Activated CD4-positive, alpha-beta T cell treated with anti-CD3 and anti-CD28 coated beads for 4 hours (primary cell): ENCODE measurements around the gene STARD5.
A peak's percentile ranks its signal among the peaks of the same experiment; 100 is the strongest.
"Not testable (repeated sequence)": the region's sequence is repeated elsewhere in the genome, so short reads cannot be mapped to it uniquely, and the experiment has no call there.

Experiments used
- DNase-seq, 2 donors: peaks; one replicate each; pipeline ENCODE4 v3.0.0-alpha.2; 2020

The STARD5 gene

DNA sequence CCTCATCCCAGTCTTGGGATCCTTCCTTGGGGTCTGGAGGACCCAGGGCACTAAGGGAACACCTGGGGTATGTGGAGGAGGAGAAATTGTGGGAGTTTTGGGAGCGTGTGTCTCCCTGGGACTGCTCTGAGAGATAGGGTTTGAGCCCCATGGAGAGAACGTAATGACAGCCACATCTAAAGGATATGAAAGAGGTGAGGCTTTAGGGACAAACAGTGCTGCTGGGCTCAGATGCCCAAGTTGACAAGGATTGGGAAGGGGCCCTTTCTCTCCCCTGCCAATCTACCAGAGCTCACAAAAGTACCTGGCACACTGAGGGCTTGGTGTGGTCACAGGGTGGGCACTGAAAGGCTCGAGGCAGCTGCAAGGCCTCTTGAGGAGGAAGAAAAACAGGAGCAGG is 13.3 kb upstream of the STARD5 start:
- DNase-seq = no peak

DNA sequence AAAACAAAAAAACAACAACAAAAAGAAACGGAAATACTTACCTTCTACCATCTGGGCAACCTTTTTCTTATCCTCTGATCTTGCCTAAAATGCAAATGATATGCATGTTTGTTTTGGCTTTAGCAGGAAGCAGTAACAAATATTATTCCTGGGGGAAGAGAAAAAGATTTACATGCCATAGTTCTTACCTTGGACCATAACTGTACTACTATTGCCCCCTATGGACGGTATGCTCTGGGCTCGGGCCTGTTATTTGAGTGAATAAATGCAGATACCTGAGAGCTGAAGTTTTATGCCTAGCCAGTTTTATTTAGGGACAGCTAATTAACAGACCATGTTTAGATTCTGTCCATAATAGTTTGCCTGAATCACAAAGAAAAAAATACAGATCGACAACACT is 12.6 kb upstream of the STARD5 start:
- peak; percentile 26 to 47 for DNase-seq

DNA sequence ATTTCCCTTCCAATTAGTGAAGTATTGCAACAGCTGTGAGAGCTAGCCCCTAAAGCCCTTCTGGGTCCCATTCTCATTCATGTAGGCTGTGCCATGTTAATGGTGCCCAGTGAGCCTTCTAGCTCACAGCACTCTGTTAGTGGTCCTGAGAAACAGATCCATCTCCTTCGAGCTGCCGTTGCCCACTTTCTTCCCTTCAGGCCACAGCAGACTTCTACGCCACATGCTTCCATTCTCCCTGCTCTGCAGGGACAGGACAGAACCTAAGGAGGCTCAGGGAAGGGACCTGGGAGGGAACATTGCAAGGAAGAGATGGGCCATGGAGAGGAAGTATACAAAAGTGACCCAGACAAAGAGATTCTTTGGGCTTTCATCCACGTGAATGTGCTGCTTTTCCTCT is 11.7 kb upstream of the STARD5 start:
- no peak for DNase-seq

DNA sequence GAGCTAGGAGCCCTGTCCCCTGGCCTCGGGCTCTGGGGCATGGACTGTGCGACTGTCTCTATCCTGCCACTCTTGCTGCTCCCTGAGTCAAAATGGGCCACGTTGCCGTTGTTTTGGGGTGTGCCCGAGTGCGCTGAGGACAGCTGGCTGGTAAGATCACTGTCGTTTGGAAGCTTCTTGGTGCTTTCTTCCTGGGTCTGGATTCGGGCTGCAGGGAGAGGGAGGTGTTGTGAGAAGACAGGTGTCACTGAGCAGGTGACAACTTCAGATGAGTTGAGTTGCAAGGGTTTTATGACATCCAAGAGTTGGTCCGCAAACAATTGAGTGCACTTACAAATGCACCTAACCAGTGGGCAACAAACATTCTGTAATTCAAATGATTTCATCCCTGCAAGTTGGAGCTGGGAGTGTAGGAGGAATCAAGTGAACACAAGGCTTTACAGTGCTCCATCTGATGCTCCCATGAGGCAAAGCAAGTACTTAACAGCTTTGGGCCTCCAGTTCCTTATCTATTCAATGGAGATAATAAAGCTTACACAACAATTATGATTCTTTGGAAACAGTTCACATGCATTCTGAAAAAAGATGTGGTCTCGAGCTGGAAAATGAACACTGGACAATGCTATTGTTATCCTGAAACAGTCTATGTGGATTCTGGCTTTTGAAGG is 11.0 kb upstream of the STARD5 start:
- DNase-seq = no peak

DNA sequence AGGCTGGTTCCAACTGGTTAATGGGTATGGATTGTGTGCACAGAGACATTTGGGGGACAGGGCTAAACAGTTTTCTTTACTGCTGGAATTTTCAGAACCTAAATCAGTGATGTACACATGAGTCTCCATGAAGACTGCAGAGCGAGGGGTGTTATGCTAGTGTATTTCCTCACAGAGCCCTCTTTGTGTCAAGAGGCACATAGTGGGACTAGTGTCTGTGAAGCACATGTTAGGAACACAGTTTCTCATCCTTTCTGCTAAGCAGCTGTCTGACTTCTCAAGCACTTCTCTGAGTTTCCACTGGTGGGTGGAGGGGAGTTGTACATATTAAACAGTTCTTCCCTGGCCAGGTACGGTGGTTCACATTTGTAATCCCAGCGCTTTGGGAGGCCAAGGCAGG is 9.4 kb upstream of the STARD5 start:
- DNase-seq = no peak

DNA sequence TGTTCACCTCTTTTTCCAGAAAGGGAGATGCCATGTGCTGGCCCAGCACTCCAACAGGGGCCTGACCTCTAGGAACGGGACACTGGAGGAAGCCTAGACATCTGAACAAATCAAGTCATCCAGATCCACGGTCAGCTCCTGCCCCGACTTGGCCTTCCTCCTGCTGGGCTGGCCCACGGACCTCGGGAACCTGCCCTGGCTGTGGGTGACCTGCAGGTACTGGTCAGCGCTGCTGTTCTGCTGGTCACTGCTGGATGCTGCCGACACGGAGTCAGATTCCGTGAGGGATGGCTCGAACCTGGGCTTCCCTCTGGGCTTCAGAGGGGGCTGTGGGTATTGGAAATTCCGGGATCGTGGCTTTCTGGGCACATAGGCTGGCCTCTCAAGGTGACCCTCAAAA is 8.4 kb upstream of the STARD5 start:
- DNase-seq = no peak

DNA sequence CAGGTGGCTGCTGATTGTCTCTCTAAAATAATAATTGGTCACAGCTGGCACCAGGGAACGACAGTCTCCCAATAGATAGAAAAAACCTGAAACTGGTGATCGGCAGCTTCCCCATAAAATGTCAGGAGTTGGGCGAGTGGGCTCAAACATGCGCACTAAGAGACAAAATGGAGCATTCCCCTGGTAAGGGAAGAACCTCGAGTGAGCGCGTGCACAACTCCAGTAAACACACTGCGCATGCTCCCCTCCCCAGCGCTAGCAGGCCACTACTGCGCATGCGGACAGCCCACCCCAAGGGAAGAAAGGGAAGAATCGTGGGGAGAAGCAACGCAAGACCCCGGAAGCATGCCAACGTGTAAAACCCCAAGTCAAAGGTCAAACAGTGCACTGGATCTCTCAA is 7.7 kb upstream of the STARD5 start:
- no peak for DNase-seq

DNA sequence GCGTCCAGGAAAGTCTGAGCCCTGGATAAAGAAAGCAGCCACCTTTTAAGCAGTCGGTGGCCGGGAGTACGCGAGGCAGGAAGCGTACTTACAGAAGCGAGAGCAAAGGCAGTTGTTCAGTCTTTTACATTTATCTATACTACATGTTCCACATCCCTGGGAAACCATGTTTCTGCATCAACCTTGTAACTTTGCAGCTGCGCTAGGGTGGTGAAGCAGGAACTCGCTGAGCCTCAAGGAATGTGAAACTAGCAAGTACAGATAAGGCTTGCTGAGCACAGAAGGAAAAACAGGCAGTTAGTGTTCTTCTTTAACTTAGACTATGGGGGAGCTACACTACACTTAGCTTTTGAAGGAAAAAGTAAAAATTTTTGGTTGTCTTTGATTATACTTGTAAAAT is 7.2 kb upstream of the STARD5 start:
- not testable (repeated sequence) for DNase-seq

DNA sequence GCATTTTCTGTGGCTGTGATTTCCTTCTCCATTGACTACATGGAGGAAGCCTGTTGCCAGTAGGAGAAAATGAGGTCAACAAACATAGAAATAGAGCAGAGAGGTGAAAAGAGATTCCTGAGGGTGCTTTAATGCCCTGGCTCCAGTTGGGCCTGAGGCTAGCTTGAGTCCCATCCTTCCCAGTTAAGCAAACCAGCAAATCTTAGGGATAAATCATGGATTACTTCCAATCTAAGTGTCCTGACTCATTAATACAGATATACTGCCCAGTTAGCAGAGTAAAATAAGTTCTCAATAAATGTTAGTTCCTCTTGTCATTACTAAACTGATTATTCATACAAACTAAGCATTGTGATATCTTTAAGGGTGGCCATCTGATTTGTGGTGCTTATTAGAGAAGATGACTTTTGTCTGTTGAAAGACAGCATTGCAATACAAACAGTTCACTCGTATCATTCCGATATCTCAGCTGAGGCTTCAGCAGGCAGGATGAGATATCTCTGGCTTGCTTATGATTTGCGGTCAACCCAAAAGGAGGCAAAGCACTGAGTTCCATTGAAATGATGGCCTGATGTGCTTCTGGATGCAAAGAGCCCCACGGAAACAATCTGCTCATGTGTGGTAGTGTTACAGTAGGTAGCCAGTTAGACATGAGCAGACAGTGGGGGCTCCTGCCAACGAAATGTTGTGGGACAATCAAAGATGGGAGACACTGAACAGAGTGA is 6.6 kb upstream of the STARD5 start:
- no peak for DNase-seq

DNA sequence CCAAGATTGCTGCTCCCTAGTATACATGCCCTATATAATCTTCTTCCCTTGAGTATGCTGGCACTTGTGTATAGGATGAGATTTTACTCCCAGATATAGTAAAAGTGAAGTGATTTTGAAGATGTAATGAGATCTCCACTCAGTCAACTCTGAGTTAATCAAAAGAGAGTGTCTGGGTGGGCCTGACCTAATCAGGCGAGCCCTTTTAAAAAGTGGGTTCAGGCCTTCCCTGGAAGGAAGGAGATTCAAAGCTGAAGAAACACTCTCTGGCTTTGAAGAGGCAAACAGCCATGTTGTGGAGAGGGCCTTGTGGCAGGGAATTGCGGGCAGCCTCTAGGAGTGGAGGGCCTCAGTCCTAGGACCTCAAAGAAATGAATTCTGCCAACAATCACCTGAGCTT is 5.5 kb upstream of the STARD5 start:
- DNase-seq = no peak

DNA sequence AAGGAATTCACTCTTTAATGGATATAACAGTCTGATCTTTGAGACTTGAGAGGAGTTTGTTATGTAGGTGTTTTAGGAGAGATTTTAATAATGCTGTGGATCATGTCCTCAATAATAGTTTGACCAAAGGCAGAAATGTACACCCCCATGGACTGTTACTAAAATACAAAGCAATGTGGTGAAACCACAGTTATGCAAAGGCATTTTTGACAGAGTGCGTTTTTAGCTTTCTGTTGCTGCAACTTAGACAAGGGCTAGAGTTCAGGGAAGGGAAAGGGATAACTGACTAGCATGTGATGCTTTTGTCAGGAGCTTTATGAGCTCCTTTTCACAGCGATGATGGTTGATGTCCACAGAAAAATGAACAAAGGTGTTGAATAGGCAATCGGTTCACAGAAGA is 3.6 kb upstream of the STARD5 start:
- DNase-seq = no peak

DNA sequence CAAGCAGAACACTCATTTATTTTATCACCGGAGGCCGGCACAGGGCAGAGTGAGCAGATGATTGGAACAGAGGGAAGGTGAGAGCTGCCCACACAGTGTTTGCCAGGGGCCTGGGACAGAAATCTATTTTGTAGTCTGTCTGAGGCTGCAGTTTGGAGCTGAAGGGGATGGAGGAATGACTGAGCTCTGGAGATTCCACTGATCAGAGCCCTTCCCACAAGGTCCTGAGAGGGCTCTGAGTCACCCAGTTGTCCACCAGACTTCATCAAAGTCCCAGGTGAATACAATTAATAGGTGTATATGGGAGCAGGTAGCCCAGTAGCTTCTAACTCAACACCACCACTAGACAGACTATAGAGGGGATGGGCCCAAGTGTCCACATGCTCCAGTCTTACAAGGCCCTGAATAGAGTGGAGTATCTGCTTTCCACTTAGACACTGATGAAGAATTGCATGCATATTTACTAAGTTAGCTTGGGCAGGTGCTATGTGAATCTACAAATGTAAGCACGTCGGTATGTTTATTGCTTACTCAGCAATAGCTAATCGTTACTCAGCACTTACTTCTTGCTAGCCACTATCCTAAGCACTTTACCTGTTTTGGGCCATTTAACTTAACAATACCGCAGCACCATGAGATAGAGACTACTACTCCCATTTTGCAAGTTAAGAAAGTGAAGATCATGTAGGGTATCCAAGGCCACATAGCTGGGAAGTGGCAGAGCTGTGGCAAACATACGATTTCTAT is 2.7 kb upstream of the STARD5 start:
- DNase-seq = no peak

DNA sequence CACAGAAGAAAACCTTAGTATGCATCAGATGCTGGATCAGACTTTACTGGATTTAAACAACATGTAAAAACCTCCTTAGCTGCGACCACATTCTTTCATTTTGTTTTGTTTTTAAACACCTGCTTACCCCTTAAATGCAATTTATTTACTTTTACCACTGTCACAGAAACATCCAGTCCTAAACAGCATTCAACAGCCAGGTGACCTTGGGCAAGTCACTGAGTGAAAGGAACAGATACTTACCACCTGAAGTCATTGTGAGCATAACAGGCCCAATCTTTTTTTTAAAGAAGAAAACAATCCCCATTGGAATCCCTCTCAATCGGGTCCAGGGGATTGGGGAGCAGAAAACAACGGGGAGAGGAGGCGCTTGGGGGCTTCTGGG is 390 bp downstream of the STARD5 start:
- no peak for DNase-seq

DNA sequence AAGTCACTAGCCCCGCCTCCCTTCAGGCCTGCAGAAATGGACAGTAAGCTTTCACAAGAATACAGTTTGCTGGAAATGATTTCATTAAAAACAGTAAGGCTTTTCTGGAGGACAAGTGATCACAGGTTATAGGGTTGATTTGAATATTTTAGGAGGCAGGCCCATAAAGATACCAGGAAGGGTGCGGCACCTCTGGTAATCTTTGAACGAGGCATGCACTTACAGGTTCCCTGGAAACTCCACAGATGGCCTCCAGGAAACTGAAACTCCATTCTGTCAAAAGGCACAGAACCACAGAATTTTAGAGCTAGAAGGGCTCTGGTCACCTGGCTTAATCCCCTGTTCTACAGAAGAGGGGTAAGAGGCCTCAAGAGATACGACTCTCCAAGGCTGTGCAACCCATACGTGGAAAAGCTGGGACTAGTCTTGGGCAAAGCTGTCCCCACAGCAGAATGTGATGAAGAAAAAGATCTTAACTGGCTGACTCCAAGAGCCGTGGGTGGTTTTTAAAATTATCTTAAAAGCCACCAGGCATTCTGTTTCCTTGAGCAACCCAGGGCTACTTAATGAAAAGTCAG is 1.2 kb downstream of the STARD5 start:
- no peak for DNase-seq

DNA sequence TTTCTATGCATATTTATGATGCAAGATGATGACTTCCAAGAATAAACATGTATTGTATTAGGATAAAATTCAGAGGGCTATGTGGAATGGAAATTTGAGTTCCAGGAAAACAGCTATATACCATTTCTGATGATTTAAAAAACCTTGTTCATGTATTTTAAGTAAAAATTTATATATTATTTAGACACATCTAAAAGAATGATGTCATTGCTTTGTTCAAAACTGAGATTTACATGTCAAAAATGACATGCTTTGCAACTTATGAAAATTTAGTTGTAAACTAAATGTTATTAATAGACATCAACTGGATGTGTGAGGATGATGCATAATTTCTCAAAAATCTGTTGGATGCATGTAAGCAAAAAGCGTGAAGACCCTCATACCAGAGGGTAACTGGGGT is 2.3 kb downstream of the STARD5 start:
- no peak for DNase-seq

DNA sequence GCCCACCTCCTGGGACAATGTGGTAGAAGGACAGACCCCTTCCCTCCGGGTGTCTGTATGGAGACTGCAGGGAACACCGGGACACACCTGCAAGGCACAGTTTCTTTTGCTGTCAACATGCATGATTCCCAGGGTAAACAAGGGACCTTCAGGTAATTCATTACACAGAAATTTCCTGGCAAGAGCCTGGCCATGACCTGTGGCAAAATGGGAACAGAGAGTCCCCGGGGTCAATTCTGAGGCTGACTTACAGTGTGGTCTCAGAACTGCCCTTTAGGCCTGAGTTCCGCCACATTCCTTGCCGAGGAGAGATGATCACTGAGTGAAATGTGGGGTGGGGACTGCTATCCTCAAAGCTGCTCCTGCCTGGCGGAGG is 6.3 kb downstream of the STARD5 start:
- no peak for DNase-seq

DNA sequence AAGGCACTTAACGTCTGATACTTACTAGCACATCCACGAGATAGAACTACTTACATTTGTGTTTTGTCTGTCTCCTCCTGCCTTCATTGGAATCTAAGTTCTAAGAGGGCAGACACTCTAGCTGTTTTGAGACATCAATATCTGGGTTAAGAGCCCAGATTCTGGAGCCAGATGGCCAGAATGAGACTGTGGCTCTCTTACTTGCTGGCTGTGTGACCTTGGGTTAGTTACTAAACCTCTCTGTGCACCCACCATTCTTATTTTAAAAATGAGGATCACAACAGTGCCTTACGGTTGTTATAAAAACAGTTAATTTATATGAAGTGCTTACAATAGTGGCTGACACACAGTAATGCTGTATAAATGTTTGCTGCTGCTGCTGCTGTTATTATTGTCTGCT is 7.7 kb downstream of the STARD5 start:
- no peak for DNase-seq

DNA sequence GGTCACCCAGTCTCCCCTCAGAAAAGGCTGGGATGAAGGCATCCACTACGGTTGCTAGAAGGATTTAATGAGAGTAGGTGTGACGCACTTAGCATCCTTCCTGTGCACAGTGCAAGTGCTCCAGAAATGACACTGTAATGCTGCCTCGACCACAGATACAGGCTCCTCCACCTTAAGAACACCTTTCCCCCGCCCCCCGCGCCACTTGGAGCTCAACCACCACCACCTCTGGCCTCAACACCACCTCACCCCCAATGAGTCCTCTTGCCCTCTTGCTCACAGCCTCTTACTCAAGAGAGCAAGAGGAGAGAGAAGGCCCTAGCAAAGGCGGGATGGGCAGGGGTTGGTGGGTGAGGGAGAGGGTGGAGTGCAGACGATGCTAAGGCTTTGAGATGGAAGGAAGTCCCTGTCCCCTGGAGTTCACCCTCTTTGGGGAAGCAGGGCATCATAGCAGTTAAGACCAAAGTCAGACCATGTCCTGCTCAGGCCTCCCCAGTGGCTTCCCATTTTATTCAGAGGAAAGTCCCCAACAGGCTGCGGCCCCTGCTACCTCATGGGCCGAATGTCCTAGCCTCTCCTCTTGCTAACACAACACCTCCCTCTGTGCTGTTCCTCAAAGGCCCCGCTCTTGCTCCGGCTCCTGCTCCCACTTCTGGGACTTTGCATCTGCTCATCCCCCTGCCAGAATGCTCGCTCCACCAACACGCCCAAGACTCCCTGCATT is 8.3 kb downstream of the STARD5 start:
- no peak for DNase-seq

DNA sequence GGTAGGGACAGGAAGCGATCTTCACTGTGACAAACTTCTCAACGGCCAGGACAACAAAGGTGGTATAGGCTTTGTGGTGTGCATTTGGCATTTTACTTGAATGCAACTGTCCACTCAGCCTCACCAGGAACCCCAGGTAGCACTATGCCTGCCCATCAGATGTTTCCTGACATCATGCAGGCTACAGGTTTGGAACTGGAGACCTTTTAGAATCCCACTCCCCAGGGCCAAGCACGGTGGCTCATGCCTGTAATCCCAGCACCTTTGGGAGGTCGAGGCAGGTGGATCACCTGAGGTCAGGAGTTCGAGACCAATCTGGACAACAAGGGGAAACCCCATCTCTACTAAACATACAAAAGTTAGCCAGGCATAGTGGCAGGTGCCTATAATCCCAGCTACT is 9.6 kb downstream of the STARD5 start:
- DNase-seq = no peak

DNA sequence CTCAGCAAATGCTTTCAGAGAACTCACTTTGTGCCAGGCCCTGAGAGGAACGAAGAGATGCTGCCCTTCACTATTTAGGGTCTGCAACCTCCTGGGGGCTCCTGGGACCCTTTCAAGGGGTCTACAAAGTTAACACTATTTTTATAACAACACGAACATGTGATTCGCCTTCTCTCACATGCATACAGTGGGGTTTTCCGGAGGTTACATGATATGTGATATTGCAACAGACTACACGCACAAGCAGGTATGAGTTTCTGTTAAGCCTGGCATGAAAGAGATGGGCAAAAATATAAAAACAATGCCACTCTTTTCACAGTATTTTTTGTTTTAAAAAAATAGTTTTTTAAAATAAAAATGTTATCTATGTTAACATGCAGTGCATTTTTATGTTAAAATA is 10.3 kb downstream of the STARD5 start:
- DNase-seq = no peak

DNA sequence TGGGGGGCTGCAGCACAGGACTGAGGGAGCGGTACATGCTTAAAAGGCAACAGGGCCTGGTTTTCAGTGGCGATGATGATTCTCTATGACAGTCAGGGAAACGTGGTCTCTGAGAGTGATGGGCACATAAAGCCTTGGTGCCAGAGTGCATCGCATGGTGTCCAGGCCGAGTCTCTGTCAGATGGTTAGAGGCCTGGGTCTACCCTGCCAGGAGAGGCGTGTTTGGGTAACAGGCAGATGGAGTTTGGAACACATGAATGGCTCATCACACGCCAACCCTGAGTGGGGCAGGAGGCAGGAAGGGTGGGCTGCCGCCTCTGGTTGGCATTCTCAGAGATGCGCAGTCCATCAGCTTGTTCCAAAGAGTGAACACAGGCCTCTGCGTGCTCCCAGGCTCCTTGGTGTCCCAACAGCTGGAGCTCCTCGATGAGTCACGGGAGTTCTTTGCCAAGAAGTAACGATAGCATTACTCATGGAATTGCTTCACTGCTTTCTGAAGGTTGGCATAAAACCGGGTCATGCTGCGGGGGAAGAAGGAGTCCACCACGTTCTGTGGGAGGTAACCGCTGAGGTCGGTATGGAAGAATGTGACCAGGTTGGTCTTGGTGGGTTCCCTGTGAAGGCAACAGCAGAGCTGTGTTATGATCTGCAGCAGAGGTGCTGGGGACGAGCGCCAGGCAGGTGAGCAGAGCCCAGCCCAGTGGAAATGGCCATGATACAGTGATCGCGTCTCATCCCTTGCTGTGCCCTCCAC is 11.0 kb downstream of the STARD5 start:
- DNase-seq = no peak

DNA sequence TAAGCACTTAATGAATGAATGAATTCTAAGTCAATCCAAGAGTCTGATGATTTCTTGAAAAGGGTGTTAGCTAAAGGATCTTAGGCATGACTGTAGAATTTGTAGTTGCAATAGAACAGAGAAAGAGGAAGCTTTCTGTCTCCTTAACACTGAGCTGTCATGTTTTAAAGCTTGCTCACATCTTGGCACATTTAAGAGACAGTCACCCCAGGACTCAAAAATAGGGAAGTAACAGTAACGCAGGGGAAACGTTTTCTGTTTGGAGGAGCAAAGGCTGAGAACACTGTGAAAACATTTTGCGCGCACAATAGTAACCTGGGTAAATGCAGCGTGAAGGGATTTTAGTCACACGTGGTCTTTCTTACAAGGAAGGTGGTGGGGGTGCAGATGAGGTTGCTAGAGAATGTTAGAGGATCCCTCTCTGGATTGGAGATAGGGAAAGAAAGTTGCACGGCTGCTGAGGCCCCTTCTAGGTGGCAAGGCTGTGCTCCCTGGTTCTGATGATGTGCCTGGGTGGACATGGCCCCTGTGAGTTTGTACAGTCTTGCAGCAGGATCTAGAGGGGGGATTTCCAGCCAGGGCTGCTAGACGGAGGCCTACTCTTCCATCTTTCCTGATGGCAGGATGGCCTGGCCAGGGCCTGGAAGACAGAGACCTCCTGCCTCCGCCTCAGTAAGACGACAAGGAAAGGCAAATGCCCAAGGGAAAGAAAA is 12.0 kb downstream of the STARD5 start:
- no peak for DNase-seq
